ENCODE results near the gene C2CD4C. TPM values are rescaled to one million over a fixed set of nuclear protein-coding genes. Genes with fewer than 3 reads are reported as not detected.
"Not testable (repeated sequence)": the region's sequence is repeated elsewhere in the genome, so short reads cannot be mapped to it uniquely, and the experiment has no call there.

Gene C2CD4C
- total and polyA plus RNA-seq, 2 donors: 0.42 to 0.77 TPM

GRCh38 chr19:391726-392374 is 17.1 kb downstream of the C2CD4C start:
- H3K4me3 ChIP-seq (ENCODE audit: low read depth, low read length): no peak overlapping the region
- DNase-seq (ENCODE audit: extremely low spot score): no peak
- H3K27ac ChIP-seq (ENCODE audit: low read depth): no peak overlapping the region
- WGBS: 89% methylated on average over 30 of the region's 30 CpGs
- no peaks in the 10 kb centered on the region for H3K4me1 ChIP-seq (ENCODE audit: insufficient read depth)
- no peaks in the 10 kb centered on the region for H3K36me3 ChIP-seq (ENCODE audit: insufficient read depth)

- Histone ChIP-seq H3K27ac (ENCODE audit: low read depth) (no peak overlapping the region), H3K4me1 (ENCODE audit: insufficient read depth) (no peaks in the 10 kb centered on the region), H3K4me3 (ENCODE audit: low read depth, low read length) (no peak overlapping the region), H3K36me3 (ENCODE audit: insufficient read depth) (no peaks in the 10 kb centered on the region)
- no peak for DNase-seq (ENCODE audit: extremely low spot score)
- WGBS: 80% methylated on average over 2 of the region's 2 CpGs
Observed at GRCh38 chr19:391207-391557, 17.8 kb downstream of the C2CD4C start.

GRCh38 chr19:390386-391206 is 18.4 kb downstream of the C2CD4C start:
- DNase-seq (ENCODE audit: extremely low spot score): no peak
- no peaks in the 10 kb centered on the region for H3K4me1 ChIP-seq (ENCODE audit: insufficient read depth)
- 71% methylated on average over 30 of the region's 30 CpGs for WGBS
- no peaks in the 10 kb centered on the region for H3K36me3 ChIP-seq (ENCODE audit: insufficient read depth)
- no peak overlapping the region for H3K27ac ChIP-seq (ENCODE audit: low read depth)
- no peak overlapping the region for H3K4me3 ChIP-seq (ENCODE audit: low read depth, low read length)

- Histone ChIP-seq H3K4me3 (ENCODE audit: low read depth, low read length) (no peak overlapping the region), H3K27ac (ENCODE audit: low read depth) (no peak overlapping the region), H3K4me1 (ENCODE audit: insufficient read depth) (no peaks in the 10 kb centered on the region), H3K36me3 (ENCODE audit: insufficient read depth) (no peaks in the 10 kb centered on the region)
- DNase-seq (ENCODE audit: extremely low spot score): no peak
- WGBS: 86% methylated on average over 12 of the region's 12 CpGs
Observed at GRCh38 chr19:389935-390289, 19.0 kb downstream of the C2CD4C start.

- no peaks in the 10 kb centered on the region for H3K36me3 ChIP-seq (ENCODE audit: insufficient read depth)
- WGBS: 55% methylated on average over 21 of the region's 21 CpGs
- H3K4me1 ChIP-seq (ENCODE audit: insufficient read depth): no peaks in the 10 kb centered on the region
- DNase-seq (ENCODE audit: extremely low spot score): no peak
- no peak overlapping the region for H3K27ac ChIP-seq (ENCODE audit: low read depth)
- H3K4me3 ChIP-seq (ENCODE audit: low read depth, low read length): no peak overlapping the region
Observed at GRCh38 chr19:389255-389934, 19.6 kb downstream of the C2CD4C start.

GRCh38 chr19:388691-389090 is 20.3 kb downstream of the C2CD4C start:
- Histone ChIP-seq H3K27ac (ENCODE audit: low read depth) (no peak overlapping the region), H3K36me3 (ENCODE audit: insufficient read depth) (no peaks in the 10 kb centered on the region), H3K4me1 (ENCODE audit: insufficient read depth) (no peaks in the 10 kb centered on the region), H3K4me3 (ENCODE audit: low read depth, low read length) (no peak overlapping the region)
- WGBS: 81% methylated on average over 17 of the region's 17 CpGs
- DNase-seq (ENCODE audit: extremely low spot score): no peak

GRCh38 chr19:387777-388176 is 21.2 kb downstream of the C2CD4C start:
- 87% methylated on average over 19 of the region's 21 CpGs for WGBS
- H3K36me3 ChIP-seq (ENCODE audit: insufficient read depth): no peaks in the 10 kb centered on the region
- DNase-seq (ENCODE audit: extremely low spot score): no peak

GRCh38 chr19:386632-387301 is 22.2 kb downstream of the C2CD4C start:
- H3K27ac ChIP-seq (ENCODE audit: low read depth); DNase-seq (ENCODE audit: extremely low spot score); H3K36me3 ChIP-seq (ENCODE audit: insufficient read depth); H3K4me1 ChIP-seq (ENCODE audit: insufficient read depth); H3K4me3 ChIP-seq (ENCODE audit: low read depth, low read length): not testable (repeated sequence)
- WGBS: 23% methylated on average over 16 of the region's 22 CpGs

More at GRCh38 chr19:387777-388176, 21.2 kb downstream of the C2CD4C start:
- H3K4me1 ChIP-seq (ENCODE audit: insufficient read depth): no peaks in the 10 kb centered on the region
- H3K4me3 ChIP-seq (ENCODE audit: low read depth, low read length): no peak overlapping the region
- H3K27ac ChIP-seq (ENCODE audit: low read depth): no peak overlapping the region

- not testable (repeated sequence) for DNase-seq (ENCODE audit: extremely low spot score); H3K27ac ChIP-seq (ENCODE audit: low read depth); H3K36me3 ChIP-seq (ENCODE audit: insufficient read depth); H3K4me1 ChIP-seq (ENCODE audit: insufficient read depth); H3K4me3 ChIP-seq (ENCODE audit: low read depth, low read length)
- WGBS: 55% methylated on average over 8 of the region's 8 CpGs
Observed at GRCh38 chr19:386189-386588, 22.8 kb downstream of the C2CD4C start.

- H3K36me3 ChIP-seq (ENCODE audit: insufficient read depth): no peaks in the 10 kb centered on the region
- no peak for DNase-seq (ENCODE audit: extremely low spot score)
- no peak overlapping the region for H3K27ac ChIP-seq (ENCODE audit: low read depth)
- no peaks in the 10 kb centered on the region for H3K4me1 ChIP-seq (ENCODE audit: insufficient read depth)
- H3K4me3 ChIP-seq (ENCODE audit: low read depth, low read length): no peak overlapping the region
- 74% methylated on average over 9 of the region's 9 CpGs for WGBS
Observed at GRCh38 chr19:384799-385169, 24.2 kb downstream of the C2CD4C start.

- Histone ChIP-seq H3K27ac (ENCODE audit: low read depth) (no peak overlapping the region), H3K4me3 (ENCODE audit: low read depth, low read length) (no peak overlapping the region), H3K36me3 (ENCODE audit: insufficient read depth) (no peaks in the 10 kb centered on the region), H3K4me1 (ENCODE audit: insufficient read depth) (no peaks in the 10 kb centered on the region)
- 33% methylated on average over 44 of the region's 44 CpGs for WGBS
- DNase-seq (ENCODE audit: extremely low spot score): no peak
Observed at GRCh38 chr19:383922-384798, 24.8 kb downstream of the C2CD4C start.

GRCh38 chr19:383040-383439 is 25.9 kb downstream of the C2CD4C start:
- no peak for DNase-seq (ENCODE audit: extremely low spot score)
- H3K4me3 ChIP-seq (ENCODE audit: low read depth, low read length): no peak overlapping the region
- H3K4me1 ChIP-seq (ENCODE audit: insufficient read depth): no peaks in the 10 kb centered on the region
- H3K27ac ChIP-seq (ENCODE audit: low read depth): no peak overlapping the region
- 85% methylated on average over 19 of the region's 19 CpGs for WGBS
- no peaks in the 10 kb centered on the region for H3K36me3 ChIP-seq (ENCODE audit: insufficient read depth)

GRCh38 chr19:382578-382977 is 26.4 kb downstream of the C2CD4C start:
- H3K27ac ChIP-seq (ENCODE audit: low read depth); H3K4me1 ChIP-seq (ENCODE audit: insufficient read depth); DNase-seq (ENCODE audit: extremely low spot score); H3K36me3 ChIP-seq (ENCODE audit: insufficient read depth); H3K4me3 ChIP-seq (ENCODE audit: low read depth, low read length): not testable (repeated sequence)
- WGBS: 72% methylated on average over 8 of the region's 9 CpGs
